Stimulated activated naive CD4-positive, alpha-beta T cell (primary cell): ENCODE data around the gene NANOS3.
"Not testable (repeated sequence)": the region's sequence is repeated elsewhere in the genome, so short reads cannot be mapped to it uniquely, and the experiment has no call there.

Source experiments
- DNase-seq, 6 experiments: peaks; one replicate each; lab custom pipeline; 2025; lab: John Stamatoyannopoulos, UW

The NANOS3 gene

DNA sequence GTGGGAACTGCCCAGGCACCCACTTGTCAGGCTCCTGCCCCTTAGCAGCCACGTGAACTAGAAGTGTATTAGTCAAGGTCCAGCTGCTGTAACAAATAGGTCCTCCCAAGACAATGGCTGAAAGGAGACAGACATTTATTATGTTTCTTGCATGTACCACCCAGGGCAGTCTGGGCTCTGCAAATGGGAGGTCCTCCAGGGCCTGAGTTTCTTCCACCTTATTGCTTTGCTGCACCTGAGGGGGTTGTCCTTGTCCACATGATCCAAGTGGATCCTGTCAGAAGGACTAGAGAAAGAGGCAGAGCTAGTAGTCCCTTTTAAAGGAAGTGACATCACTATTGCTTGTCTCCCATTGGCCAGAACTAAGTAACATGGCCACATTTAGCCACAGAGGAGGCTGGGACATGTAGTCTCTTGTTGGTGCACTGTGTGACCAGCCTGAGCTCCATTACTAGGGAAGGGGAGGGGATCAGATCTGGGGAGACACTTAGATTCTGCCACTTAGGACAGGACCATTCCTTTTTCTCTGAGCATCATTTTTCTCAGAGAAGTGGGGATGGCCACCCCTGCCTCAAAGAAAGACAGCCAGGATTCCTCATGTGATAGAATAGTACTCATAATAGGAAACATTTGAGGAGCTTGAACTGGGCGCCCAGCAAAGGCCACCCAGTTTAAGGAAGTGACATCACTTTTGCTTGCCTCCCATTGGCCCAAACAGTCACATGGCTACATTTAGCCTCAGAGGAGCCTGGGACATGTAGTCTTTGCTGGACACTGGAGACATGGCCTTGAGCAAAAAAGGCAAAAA is 44.2 kb downstream of the NANOS3 start:
- DNase-seq, result no peak

DNA sequence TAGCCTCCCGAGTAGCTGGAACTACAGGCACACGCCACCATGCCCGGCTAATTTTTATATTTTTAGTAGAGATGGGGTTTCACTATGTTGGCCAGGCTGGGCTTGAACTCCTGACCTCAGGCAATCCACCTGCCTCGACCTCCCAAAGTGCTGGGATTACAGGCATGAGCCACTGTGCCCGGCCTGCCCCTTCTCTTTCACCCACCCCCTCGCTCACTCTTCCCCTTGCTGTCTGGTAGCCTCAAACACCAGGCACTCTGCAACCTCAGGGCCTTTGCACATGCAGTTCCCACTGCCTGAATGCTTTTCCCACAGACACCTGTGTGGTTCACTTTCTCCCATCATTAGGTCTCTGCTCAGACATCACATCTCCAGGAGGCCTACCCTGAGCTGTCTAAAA is 45.2 kb downstream of the NANOS3 start:
- DNase-seq, result not testable (repeated sequence)

DNA sequence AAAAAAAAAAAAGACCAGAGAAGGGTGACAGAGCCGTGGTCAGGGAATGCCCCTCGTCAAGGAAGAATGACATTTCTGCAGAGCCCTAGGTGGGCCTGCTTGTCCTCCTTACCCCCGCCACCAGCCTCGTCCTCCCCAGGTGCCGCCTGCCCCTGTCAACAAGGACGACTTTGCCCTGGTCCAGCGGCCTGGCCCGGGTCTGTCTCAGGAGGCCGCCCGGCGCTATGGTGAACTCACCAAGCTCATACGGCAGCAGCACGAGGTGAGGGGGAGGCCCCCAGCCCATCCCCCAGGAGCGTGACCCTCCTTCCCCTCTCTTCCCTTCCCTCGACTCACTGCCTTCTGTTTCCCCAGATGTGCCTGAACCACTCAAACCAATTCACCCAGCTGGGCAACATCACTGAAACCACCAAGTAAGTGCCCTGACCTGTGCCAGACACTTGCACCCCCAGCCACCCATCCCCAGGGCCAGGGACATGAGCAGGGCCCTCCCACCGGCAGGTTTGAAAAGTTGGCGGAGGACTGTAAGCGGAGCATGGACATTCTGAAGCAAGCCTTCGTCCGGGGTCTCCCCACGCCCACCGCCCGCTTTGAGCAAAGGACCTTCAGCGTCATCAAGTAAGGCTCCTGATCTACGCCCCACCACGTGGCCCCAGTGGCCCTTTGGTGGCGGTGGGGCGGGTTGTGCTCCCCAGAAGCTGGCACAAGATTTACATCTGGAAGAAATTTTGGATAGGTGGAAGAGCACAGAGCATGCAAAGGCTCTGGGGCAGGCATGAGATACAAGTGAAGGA is 46.5 kb downstream of the NANOS3 start:
- no peak for DNase-seq

- DNase-seq, result no peak
These were observed 49.1 kb downstream of the NANOS3 start for GRCh38 chr19:13926010-13926409.

GRCh38 chr19:13926715-13927114 is 49.8 kb downstream of the NANOS3 start:
- DNase-seq, result no peak

- no peak for DNase-seq
These were observed 52.4 kb downstream of the NANOS3 start for GRCh38 chr19:13929340-13929739.

DNA sequence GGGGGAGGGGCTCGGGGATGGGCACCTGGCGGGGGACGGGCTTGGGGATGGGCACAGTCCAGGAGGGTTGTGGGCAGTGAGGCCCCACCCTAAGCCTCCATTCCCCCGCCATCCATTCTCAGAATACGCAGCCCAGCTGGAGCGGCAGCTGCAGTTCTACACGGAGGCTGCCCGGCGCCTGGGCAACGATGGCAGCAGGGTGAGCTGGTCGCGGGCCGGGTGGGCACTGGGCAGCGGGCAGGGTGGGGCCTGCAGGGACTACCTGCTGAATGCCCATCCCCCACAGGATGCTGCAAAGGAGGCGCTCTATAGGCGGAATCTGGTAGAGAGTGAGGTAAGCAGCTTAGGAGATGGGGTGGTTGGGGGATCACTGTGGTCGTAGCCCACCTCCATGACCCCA is 53.0 kb downstream of the NANOS3 start:
- no peak for DNase-seq
